H1 (cell line): ENCODE data around the gene FPR2. TPM values are rescaled to one million over a fixed set of nuclear protein-coding genes. Genes with fewer than 3 reads are reported as not detected.

Experiments
- CTCF ChIA-PET: fragments of 300-600 bp; sonication (Branson Sonifier 250); formaldehyde crosslinking; loops from one replicate; lab custom pipeline; 2021; ENCODE audit not compliant: partially characterized antibody; lab: Charles Lee
- POLR2A ChIA-PET: fragments of 300-600 bp; sonication (Branson Sonifier 250); formaldehyde crosslinking; loops from one replicate; lab custom pipeline; 2021; ENCODE audit warnings: inconsistent platforms; ENCODE audit not compliant: partially characterized antibody; lab: Charles Lee
- DNase-seq, 2 experiments: peaks; one replicate each; pipeline versions ENCODE4 v3.0.0 to v3.0.0-alpha.2; 2010 to 2022; ENCODE audit warnings: low spot score in 2 of 2, low read depth in 1 of 2, mixed read lengths in 1 of 2
- FAIRE-seq: peaks from 2 replicates; lab custom pipeline; 2011; peaks lifted over from hg19 to GRCh38; lab: Jason Lieb, UNC
- H2AFZ ChIP-seq: 2 replicates; pipeline ENCODE4 v1.8.1; 2012; ENCODE audit warnings: low read length, inconsistent platforms
- H2AK5ac ChIP-seq: 2 replicates; pipeline ENCODE4 v1.6.1; 2013; ENCODE audit warnings: low read depth, low read length
- H2BK120ac ChIP-seq: replicated peaks from 2 replicates; pipeline ENCODE3; 2013; ENCODE audit warnings: low read depth, low read length, inconsistent platforms
- H2BK12ac ChIP-seq: 2 replicates; pipeline ENCODE4 v1.6.1; 2013; ENCODE audit warnings: low read depth, low read length
- H2BK15ac ChIP-seq: 2 replicates; pipeline ENCODE4 v1.6.1; 2013; ENCODE audit warnings: low read length
- H2BK20ac ChIP-seq: 2 replicates; pipeline ENCODE4 v1.6.1; 2013; ENCODE audit warnings: low read length
- H2BK5ac ChIP-seq: 2 replicates; pipeline ENCODE4 v1.6.1; 2013; ENCODE audit warnings: low read depth, low read length
- H3K14ac ChIP-seq: 2 replicates; pipeline ENCODE4 v1.6.1; 2013; ENCODE audit warnings: inconsistent platforms; ENCODE audit not compliant: insufficient read length
- H3K18ac ChIP-seq: 2 replicates; pipeline ENCODE4 v1.6.1; 2013; ENCODE audit warnings: low read length; ENCODE audit errors: extremely low read depth
- H3K23ac ChIP-seq: 2 replicates; pipeline ENCODE4 v1.6.1; 2013; ENCODE audit warnings: inconsistent platforms; ENCODE audit not compliant: insufficient read length
- H3K23me2 ChIP-seq: 2 replicates; pipeline ENCODE4 v1.6.1; 2013; ENCODE audit warnings: low read depth, low read length
- H3K27ac ChIP-seq: 2 replicates; pipeline ENCODE4 v1.6.1; 2011; ENCODE audit warnings: low read depth, low read length, inconsistent platforms
- H3K27me3 ChIP-seq, 4 experiments: replicated peaks in 1 of 4; 1 replicate in 1 of 4; 2 replicates in 3 of 4; pipeline versions ENCODE4 v1.6.1 to v1.8.1; 2011 to 2013; ENCODE audit warnings: low read length in 3 of 4, mild to moderate bottlenecking in 3 of 4, inconsistent platforms in 2 of 4, mixed read lengths in 2 of 4, moderate library complexity in 1 of 4; ENCODE audit not compliant: control insufficient read depth in 3 of 4, insufficient read depth in 3 of 4; ENCODE audit errors: extremely low read depth in 1 of 4
- H3K36me3 ChIP-seq, 4 experiments: 2 replicates each; pipeline versions ENCODE4 v1.6.1 to v1.8.1; 2011 to 2013; ENCODE audit warnings: mild to moderate bottlenecking in 4 of 4, low read length in 3 of 4, moderate library complexity in 2 of 4, control low read depth in 1 of 4, inconsistent platforms in 1 of 4; ENCODE audit not compliant: insufficient read depth in 4 of 4, control insufficient read depth in 2 of 4
- H3K4ac ChIP-seq: replicated peaks from 2 replicates; pipeline ENCODE3; 2013; ENCODE audit warnings: low read length, low read depth, mixed read lengths, inconsistent platforms; ENCODE audit not compliant: insufficient read length
- H3K4me1 ChIP-seq, 4 experiments: replicated peaks in 1 of 4; 1 replicate in 1 of 4; 2 replicates in 3 of 4; pipeline versions ENCODE4 v1.6.1 to v1.8.1; 2011 to 2013; ENCODE audit warnings: low read length in 3 of 4, inconsistent platforms in 2 of 4, mixed read lengths in 1 of 4; ENCODE audit not compliant: insufficient read depth in 4 of 4, control insufficient read depth in 3 of 4
- H3K4me2 ChIP-seq, 2 experiments: 2 replicates each; pipeline versions ENCODE4 v1.6.1 to v1.8.1; 2011 to 2013; ENCODE audit warnings: low read depth in 2 of 2, low read length in 2 of 2, control low read depth in 1 of 2, inconsistent platforms in 1 of 2, mild to moderate bottlenecking in 1 of 2; ENCODE audit not compliant: insufficient read depth in 1 of 2
- H3K4me3 ChIP-seq, 4 experiments: fragments of 200-600, 300-600 bp in 1 of 4; sonication (generic), shearing (Covaris generic), sonication (Bioruptor Twin) in 1 of 4; 2 replicates each; pipeline versions ENCODE4 v1.5.1 to v1.8.1; 2011 to 2016; ENCODE audit warnings: low read length in 4 of 4, low read depth in 3 of 4, control low read depth in 2 of 4, inconsistent platforms in 2 of 4, mild to moderate bottlenecking in 2 of 4, mixed read lengths in 1 of 4, moderate library complexity in 1 of 4; ENCODE audit not compliant: insufficient read depth in 2 of 4; ENCODE audit errors: extremely low read depth in 1 of 4
- H3K56ac ChIP-seq: replicated peaks from 2 replicates; pipeline ENCODE3; 2013; ENCODE audit warnings: low read depth, mild to moderate bottlenecking, mixed read lengths, low read length, inconsistent platforms; ENCODE audit not compliant: insufficient read length
- H3K79me1 ChIP-seq: 2 replicates; pipeline ENCODE4 v1.6.1; 2013; ENCODE audit warnings: low read depth, low read length, control low read depth
- H3K79me2 ChIP-seq, 2 experiments: 2 replicates each; pipeline versions ENCODE4 v1.6.1 to v1.8.1; 2012 to 2013; ENCODE audit warnings: low read length in 2 of 2, mild to moderate bottlenecking in 2 of 2, inconsistent platforms in 1 of 2; ENCODE audit not compliant: insufficient read depth in 2 of 2, control insufficient read depth in 1 of 2
- H3K9ac ChIP-seq, 4 experiments: replicated peaks in 1 of 4; 1 replicate in 1 of 4; 2 replicates in 3 of 4; pipeline versions ENCODE4 v1.6.1 to v1.8.1; 2011 to 2013; ENCODE audit warnings: low read depth in 3 of 4, low read length in 3 of 4, control low read depth in 2 of 4, mild to moderate bottlenecking in 2 of 4, moderate library complexity in 2 of 4, inconsistent platforms in 1 of 4; ENCODE audit errors: extremely low read depth in 1 of 4
- H3K9me3 ChIP-seq, 2 experiments: 2 replicates each; pipeline versions ENCODE4 v1.6.1 to v1.8.1; 2012 to 2013; ENCODE audit warnings: mild to moderate bottlenecking in 2 of 2, moderate library complexity in 2 of 2, control low read depth in 1 of 2, inconsistent platforms in 1 of 2, low read depth in 1 of 2, low read length in 1 of 2, mixed read lengths in 1 of 2; ENCODE audit not compliant: insufficient read depth in 2 of 2
- H4K20me1 ChIP-seq, 2 experiments: replicated peaks in 1 of 2; 2 replicates each; pipeline versions ENCODE3 to v1.8.1; 2011 to 2013; ENCODE audit warnings: inconsistent platforms in 2 of 2, low read length in 2 of 2, mild to moderate bottlenecking in 1 of 2; ENCODE audit not compliant: insufficient read depth in 2 of 2, control insufficient read depth in 1 of 2
- H4K5ac ChIP-seq: 2 replicates; pipeline ENCODE4 v1.6.1; 2013; ENCODE audit warnings: low read length, low read depth, mixed read lengths, inconsistent platforms; ENCODE audit not compliant: insufficient read length
- H4K8ac ChIP-seq: 2 replicates; pipeline ENCODE4 v1.8.0; 2013; ENCODE audit warnings: mild to moderate bottlenecking, moderate library complexity, low read length, inconsistent platforms; ENCODE audit not compliant: insufficient read depth; ENCODE audit errors: extremely low read depth
- H4K91ac ChIP-seq: replicated peaks from 2 replicates; pipeline ENCODE3; 2013; ENCODE audit warnings: low read length, mixed read lengths, inconsistent platforms; ENCODE audit not compliant: insufficient read length
- ASH2L ChIP-seq: fragments of 200-600, 300-600 bp; sonication (generic); IDR thresholded peaks from one replicate; pipeline ENCODE4 v1.7.1; 2017; ENCODE audit warnings: low read length
- EZH2 ChIP-seq: fragments of 200-600 bp; sonication (generic); IDR thresholded peaks from 2 replicates; pipeline ENCODE4 v1.7.1; 2012; ENCODE audit warnings: low read depth, mild to moderate bottlenecking, moderate library complexity, low read length, inconsistent platforms; ENCODE audit not compliant: severe bottlenecking
- GABPA ChIP-seq: IDR thresholded peaks from 2 replicates; pipeline ENCODE4 v1.6.1; 2011; ENCODE audit warnings: mild to moderate bottlenecking, low read length, moderate library complexity, borderline replicate concordance; ENCODE audit not compliant: insufficient read depth
- HDAC2 ChIP-seq, 2 experiments: fragments of 300-600 bp in 1 of 2; sonication (generic) in 1 of 2; IDR thresholded peaks; 2 replicates each; pipeline ENCODE4 v1.6.1; 2011 to 2012; ENCODE audit warnings: low read depth in 2 of 2, low read length in 2 of 2, mild to moderate bottlenecking in 2 of 2, moderate library complexity in 2 of 2, borderline replicate concordance in 1 of 2, inconsistent platforms in 1 of 2
- HDAC6 ChIP-seq: IDR thresholded peaks from one replicate; pipeline ENCODE4 v1.7.1; 2012; ENCODE audit warnings: low read depth, mild to moderate bottlenecking, inconsistent platforms, low read length, moderate library complexity
- NRF1 ChIP-seq: IDR thresholded peaks from 2 replicates; pipeline ENCODE4 v1.6.1; 2011; ENCODE audit warnings: mild to moderate bottlenecking, low read depth, low read length, improper control_type of control experiment
- RBBP5 ChIP-seq: IDR thresholded peaks from 2 replicates; pipeline ENCODE4 v1.7.1; 2012; ENCODE audit warnings: low read depth, mild to moderate bottlenecking, inconsistent platforms, low read length, moderate library complexity, borderline replicate concordance
- RNF2 ChIP-seq: fragments of 200-900, 300-1000 bp; sonication (generic); IDR thresholded peaks from 2 replicates; pipeline ENCODE4 v1.7.1; 2016; ENCODE audit warnings: borderline replicate concordance, low read depth, mild to moderate bottlenecking, antibody characterized with exemption, low read length; ENCODE audit not compliant: poor library complexity, severe bottlenecking; ENCODE audit errors: missing control alignments
- SAP30 ChIP-seq: fragments of 300-600 bp; sonication (generic); IDR thresholded peaks from 2 replicates; pipeline ENCODE4 v1.7.1; 2012; ENCODE audit warnings: low read length, moderate library complexity, mild to moderate bottlenecking, inconsistent platforms; ENCODE audit not compliant: insufficient read depth, insufficient replicate concordance
- SIN3A ChIP-seq, 2 experiments: IDR thresholded peaks in 1 of 2; conservative IDR thresholded peaks in 1 of 2; 2 replicates each; pipeline ENCODE4 v1.6.1; 2011 to 2012; ENCODE audit warnings: low read length in 2 of 2, improper control_type of control experiment in 1 of 2, low read depth in 1 of 2, mild to moderate bottlenecking in 1 of 2
- USF2 ChIP-seq: IDR thresholded peaks from 2 replicates; pipeline ENCODE4 v1.6.1; 2011; ENCODE audit warnings: low read length, improper control_type of control experiment
- WGBS, 2 experiments: shearing (Covaris generic) in 1 of 2; methylation state at CpG; one replicate each; pipeline versions ENCODE4 v1.1.6 to v1.1.7; 2013 to 2015; ENCODE audit warnings: low lambda C conversion rate in 2 of 2, mixed read lengths in 2 of 2, inconsistent platforms in 1 of 2, low coverage in 1 of 2, missing lambda C conversion rate in 1 of 2; ENCODE audit not compliant: insufficient replicate concordance in 2 of 2, insufficient coverage in 1 of 2, insufficient read length in 1 of 2; ENCODE audit errors: extremely low coverage in 1 of 2, missing lambda C conversion rate in 1 of 2; 5-methylcytosine and 5-hydroxymethylcytosine counted together
- polyA plus RNA-seq, 7 experiments: library from polyadenylated mRNA; depleted of rRNA in 3 of 7; stranded (reverse) in 5 of 7; unstranded in 2 of 7; fragments of >200 nt in 5 of 7; fragments of 200-250 nt in 2 of 7; gene quantifications; 1 replicate in 5 of 7; 2 replicates in 1 of 7; 4 replicates in 1 of 7; pipeline versions ENCODE4 v1.2.1 to v1.2.3, GENCODE V29; 2011 to 2013; ENCODE audit warnings: missing spikeins in 2 of 7, mixed read lengths in 2 of 7
- total RNA-seq: library from RNA; stranded (reverse); fragmentation: NEBNext Ultra II Directional; extraction: Animal tissue kit (Norgen Biotek cat#: 25700); gene quantifications from 2 replicates; pipeline ENCODE4 v1.2.1, GENCODE V29; 2021

Gene FPR2
- total and polyA plus RNA-seq, 2 of the 8 experiments (the other 6 are each of a cell fraction or from before 2014, with no cell fraction given), result 0.17 TPM; not detected in 1

- no peak for FAIRE-seq
- Histone ChIP-seq H4K8ac (no peak overlapping the region), H3K4me2 (no peak overlapping the region), H2BK120ac (no peak overlapping the region), H3K56ac (no peak overlapping the region), H3K27ac (no peak overlapping the region), H3K23ac (no peak overlapping the region), H3K4me3 (no peak overlapping the region), H2AFZ (no peak overlapping the region), H3K79me2 (no peaks in the 10 kb centered on the region), H2BK5ac (no peak overlapping the region), H3K27me3 (no peaks in the 10 kb centered on the region), H3K9ac (no peak overlapping the region), H3K79me1 (no peaks in the 10 kb centered on the region), H4K5ac (no peak overlapping the region), H2BK20ac (no peak overlapping the region), H4K20me1 (no peaks in the 10 kb centered on the region), H3K4ac (no peak overlapping the region), H3K18ac (no peak overlapping the region), H3K14ac (no peak overlapping the region), H3K23me2 (no peaks in the 10 kb centered on the region), H4K91ac (no peak overlapping the region), H2BK15ac (no peak overlapping the region), H3K9me3 (no peaks in the 10 kb centered on the region), H2BK12ac (no peak overlapping the region), H2AK5ac (no peak overlapping the region), H3K36me3 (no peaks in the 10 kb centered on the region), H3K4me1 (no peaks in the 10 kb centered on the region)
- no peak for DNase-seq
- ChIA-PET POLR2A (interaction anchor here (0.6 kb wide), 1 partner anchor 368 kb away, joined by 3 read pairs; no protein-coding TSS in a partner anchor), CTCF (interaction anchor here (0.6 to 1.0 kb wide), 3 partner anchors 77 to 1980 kb away, joined by 3 read pairs; no protein-coding TSS in a partner anchor)
- 95% methylated on average over 5 of the region's 5 CpGs; no CpG with 5 or more reads in 1 of the 2 experiments for WGBS, 2 experiments
- TF ChIP-seq HDAC6 (no peak), SIN3A (conservative IDR thresholded peaks at IDR 0.05 in 1 of 2, IDR thresholded peaks at IDR 0.05 in 1 of 2; ENCODE audit: low read depth in 1 of 2, low read length in 2 of 2) (no peak), NRF1 (no peak), USF2 (no peak), EZH2 (no peak), SAP30 (no peak), RBBP5 (no peak), GABPA (no peak), HDAC2 (IDR thresholded peaks at IDR 0.05; ENCODE audit: borderline replicate concordance in 1 of 2, low read depth in 2 of 2, low read length in 2 of 2) (no peak), ASH2L (no peak), RNF2 (no peak)
Observed at GRCh38 chr19:51740356-51740755, 20.6 kb upstream of the FPR2 start.
